Measurements from ENCODE around the gene CABLES2.

CABLES2 gene

GRCh38 chr20:62404112-62404665 is 2.9 kb downstream of the CABLES2 start:
- 0 out of 2 replicates have a peak, but pooled peaks cover 4% of the 10 kb centered on the region for H3K79me2 ChIP-seq (ENCODE audit: insufficient read depth, low read length)
- H3K36me3 ChIP-seq (ENCODE audit: insufficient read depth, low read length): peaks cover 15% of the 10 kb centered on the region; the same call in 1 of the 2 replicates
- no peaks in the 10 kb centered on the region for H3K27me3 ChIP-seq (ENCODE audit: insufficient read depth, low read length)
- no peak overlapping the region for H3K4me3 ChIP-seq (ENCODE audit: low read depth, low read length, poor library complexity, severe bottlenecking)
- TF ChIP-seq EZH2 (IDR thresholded peaks at IDR 0.05; ENCODE audit: borderline replicate concordance, low read length): no peak
- TF ChIP-seq CTCF (IDR thresholded peaks at IDR 0.05; ENCODE audit: low read length): no peak
- H3K27ac ChIP-seq (ENCODE audit: low read depth, low read length, poor library complexity, severe bottlenecking): peak overlapping the region; percentile 13
- H2AFZ ChIP-seq (ENCODE audit: low read length): no peak overlapping the region
- no peak overlapping the region; the same call in 1 of the 2 replicates for H3K4me2 ChIP-seq (ENCODE audit: low read length)
- H3K9me2 ChIP-seq (ENCODE audit: low read depth, low read length): no peaks in the 10 kb centered on the region
- no peak overlapping the region for H3K9ac ChIP-seq (ENCODE audit: low read length)
- no peaks in the 10 kb centered on the region for H3K9me3 ChIP-seq (ENCODE audit: low read length)
- H3F3A ChIP-seq (ENCODE audit: insufficient read depth, low read length): no peaks in the 10 kb centered on the region; the same call in 1 of the 2 replicates
- no peaks in the 10 kb centered on the region for H4K20me1 ChIP-seq (ENCODE audit: insufficient read depth, low read length)
- peaks cover 51% of the 10 kb centered on the region for H3K4me1 ChIP-seq (ENCODE audit: insufficient read depth, low read length, severe bottlenecking)

GRCh38 chr20:62403331-62403730 is 3.8 kb downstream of the CABLES2 start:
- no peaks in the 10 kb centered on the region for H3K9me2 ChIP-seq (ENCODE audit: low read depth, low read length)
- H2AFZ ChIP-seq (ENCODE audit: low read length): no peak overlapping the region
- no peak overlapping the region for H3K9ac ChIP-seq (ENCODE audit: low read length)
- no peaks in the 10 kb centered on the region; the same call in 1 of the 2 replicates for H3F3A ChIP-seq (ENCODE audit: insufficient read depth, low read length)
- H3K4me2 ChIP-seq (ENCODE audit: low read length): no peak overlapping the region
- no peak overlapping the region for H3K4me3 ChIP-seq (ENCODE audit: low read depth, low read length, poor library complexity, severe bottlenecking)
- 0 out of 2 replicates have a peak, but pooled peaks cover 4% of the 10 kb centered on the region for H3K79me2 ChIP-seq (ENCODE audit: insufficient read depth, low read length)
- peaks cover 15% of the 10 kb centered on the region; the same call in 1 of the 2 replicates for H3K36me3 ChIP-seq (ENCODE audit: insufficient read depth, low read length)
- no peaks in the 10 kb centered on the region for H4K20me1 ChIP-seq (ENCODE audit: insufficient read depth, low read length)
- H3K9me3 ChIP-seq (ENCODE audit: low read length): no peaks in the 10 kb centered on the region
- no peak for TF ChIP-seq EZH2 (IDR thresholded peaks at IDR 0.05; ENCODE audit: borderline replicate concordance, low read length)
- no peak for TF ChIP-seq CTCF (IDR thresholded peaks at IDR 0.05; ENCODE audit: low read length)
- H3K27ac ChIP-seq (ENCODE audit: low read depth, low read length, poor library complexity, severe bottlenecking): no peak overlapping the region
- peaks cover 50% of the 10 kb centered on the region for H3K4me1 ChIP-seq (ENCODE audit: insufficient read depth, low read length, severe bottlenecking)
- H3K27me3 ChIP-seq (ENCODE audit: insufficient read depth, low read length): no peaks in the 10 kb centered on the region

GRCh38 chr20:62402456-62403150 is 4.5 kb downstream of the CABLES2 start:
- H4K20me1 ChIP-seq (ENCODE audit: insufficient read depth, low read length): no peaks in the 10 kb centered on the region
- H3K27ac ChIP-seq (ENCODE audit: low read depth, low read length, poor library complexity, severe bottlenecking): peak overlapping the region; percentile 79
- 0 out of 2 replicates have a peak, but pooled peaks cover 4% of the 10 kb centered on the region for H3K79me2 ChIP-seq (ENCODE audit: insufficient read depth, low read length)
- H3K9ac ChIP-seq (ENCODE audit: low read length): no peak overlapping the region
- no peaks in the 10 kb centered on the region for H3K9me3 ChIP-seq (ENCODE audit: low read length)
- peaks cover 43% of the 10 kb centered on the region for H3K4me1 ChIP-seq (ENCODE audit: insufficient read depth, low read length, severe bottlenecking)
- no peak overlapping the region for H3K4me2 ChIP-seq (ENCODE audit: low read length)
- TF ChIP-seq EZH2 (IDR thresholded peaks at IDR 0.05; ENCODE audit: borderline replicate concordance, low read length): no peak
- TF ChIP-seq CTCF (IDR thresholded peaks at IDR 0.05; ENCODE audit: low read length): no peak
- no peaks in the 10 kb centered on the region for H3K9me2 ChIP-seq (ENCODE audit: low read depth, low read length)
- H3K36me3 ChIP-seq (ENCODE audit: insufficient read depth, low read length): peaks cover 18% of the 10 kb centered on the region; the same call in 1 of the 2 replicates
- H3F3A ChIP-seq (ENCODE audit: insufficient read depth, low read length): no peaks in the 10 kb centered on the region; the same call in 1 of the 2 replicates
- no peaks in the 10 kb centered on the region for H3K27me3 ChIP-seq (ENCODE audit: insufficient read depth, low read length)
- no peak overlapping the region for H3K4me3 ChIP-seq (ENCODE audit: low read depth, low read length, poor library complexity, severe bottlenecking)
- no peak overlapping the region for H2AFZ ChIP-seq (ENCODE audit: low read length)

All from OCI-LY1 (cell line).